ENCODE results near the gene ACOX1.

- no peak for TF ChIP-seq POLR2AphosphoS5 (IDR thresholded peaks at IDR 0.05; ENCODE audit: low read depth, low read length)
- no peak for TF ChIP-seq EZH2phosphoT487 (IDR thresholded peaks at IDR 0.05; ENCODE audit: borderline replicate concordance)
- no peak for TF ChIP-seq TCF7L2 (IDR thresholded peaks at IDR 0.05; ENCODE audit: borderline replicate concordance, extremely low read depth, insufficient read depth, insufficient read length)
- TF ChIP-seq MAX (IDR thresholded peaks at IDR 0.05), result no peak
- no peak for TF ChIP-seq SP1 (IDR thresholded peaks at IDR 0.05; ENCODE audit: low read depth)
- no peak for TF ChIP-seq POLR2A (IDR thresholded peaks at IDR 0.05; ENCODE audit: borderline replicate concordance, extremely low read depth, insufficient read depth, insufficient read length)
- TF ChIP-seq, protein P1, sequence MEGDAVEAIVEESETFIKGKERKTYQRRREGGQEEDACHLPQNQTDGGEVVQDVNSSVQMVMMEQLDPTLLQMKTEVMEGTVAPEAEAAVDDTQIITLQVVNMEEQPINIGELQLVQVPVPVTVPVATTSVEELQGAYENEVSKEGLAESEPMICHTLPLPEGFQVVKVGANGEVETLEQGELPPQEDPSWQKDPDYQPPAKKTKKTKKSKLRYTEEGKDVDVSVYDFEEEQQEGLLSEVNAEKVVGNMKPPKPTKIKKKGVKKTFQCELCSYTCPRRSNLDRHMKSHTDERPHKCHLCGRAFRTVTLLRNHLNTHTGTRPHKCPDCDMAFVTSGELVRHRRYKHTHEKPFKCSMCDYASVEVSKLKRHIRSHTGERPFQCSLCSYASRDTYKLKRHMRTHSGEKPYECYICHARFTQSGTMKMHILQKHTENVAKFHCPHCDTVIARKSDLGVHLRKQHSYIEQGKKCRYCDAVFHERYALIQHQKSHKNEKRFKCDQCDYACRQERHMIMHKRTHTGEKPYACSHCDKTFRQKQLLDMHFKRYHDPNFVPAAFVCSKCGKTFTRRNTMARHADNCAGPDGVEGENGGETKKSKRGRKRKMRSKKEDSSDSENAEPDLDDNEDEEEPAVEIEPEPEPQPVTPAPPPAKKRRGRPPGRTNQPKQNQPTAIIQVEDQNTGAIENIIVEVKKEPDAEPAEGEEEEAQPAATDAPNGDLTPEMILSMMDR (IDR thresholded peaks at IDR 0.05 in 2 of 3, conservative IDR thresholded peaks at IDR 0.05 in 1 of 3; ENCODE audit: borderline replicate concordance in 1 of 3, insufficient read depth in 1 of 3, low read depth in 2 of 3, low read length in 2 of 3), result no peak
- TF ChIP-seq EZH2 (IDR thresholded peaks at IDR 0.05), result no peak
- TF ChIP-seq CEBPB (IDR thresholded peaks at IDR 0.05; ENCODE audit: low read depth), result no peak
- TF ChIP-seq YY1 (IDR thresholded peaks at IDR 0.05; ENCODE audit: extremely low read depth, insufficient replicate concordance, low read depth, low read length), result no peak
- no peak for TF ChIP-seq ATF3 (IDR thresholded peaks at IDR 0.05)
These were observed 28.0 kb downstream of the ACOX1 start for GRCh38 chr17:75950855-75951554.

Measured in HCT116 (cell line).